ENCODE results near the gene C9orf72. TPM values are rescaled to one million over a fixed set of nuclear protein-coding genes. Genes with fewer than 3 reads are reported as not detected.

C9orf72 gene
- polyA plus RNA-seq, 1 donor (not counting 4 experiments of a cell fraction or from before 2014, with no cell fraction given), result 7.7 TPM

DNA sequence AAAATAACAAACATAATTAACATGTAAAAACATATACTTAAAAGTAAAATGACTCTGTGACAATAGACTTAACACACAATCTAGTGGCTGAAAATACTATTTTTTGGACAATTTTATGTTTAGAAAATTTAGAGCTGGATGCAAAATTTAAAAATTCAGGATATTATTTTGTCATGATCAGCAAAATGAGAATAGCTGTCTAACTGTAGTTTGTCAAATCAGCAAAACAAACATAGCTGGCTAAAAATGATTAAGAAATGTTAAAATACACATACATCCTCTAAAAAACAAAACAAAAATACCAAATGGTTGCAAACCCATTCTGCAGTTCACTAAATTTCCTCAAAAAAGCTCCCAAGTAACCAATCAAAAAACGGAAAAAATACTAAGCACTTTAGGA lies 18.6 kb downstream of the C9orf72 start:
- Histone ChIP-seq H3K9ac (ENCODE audit: control insufficient read depth, extremely low read depth, insufficient read depth, low read length) (no peak overlapping the region), H3K36me3 (ENCODE audit: control insufficient read depth in 2 of 2, extremely low read depth in 1 of 2, insufficient read depth in 2 of 2, low read length in 2 of 2) (no peaks in the 10 kb centered on the region), H3K4me3 (ENCODE audit: control insufficient read depth in 2 of 3, extremely low read depth in 1 of 3, insufficient read depth in 2 of 3, low read depth in 1 of 3, low read length in 3 of 3) (no peak overlapping the region), H3K4me1 (ENCODE audit: control insufficient read depth, extremely low read depth, insufficient read depth, low read length) (no peaks in the 10 kb centered on the region), H4K20me1 (ENCODE audit: control insufficient read depth, extremely low read depth, insufficient read depth, low read length) (no peaks in the 10 kb centered on the region), H2AFZ (ENCODE audit: control insufficient read depth, low read length) (no peak overlapping the region), H3K9me3 (ENCODE audit: control insufficient read depth, low read depth, low read length) (no peaks in the 10 kb centered on the region), H3K9me1 (ENCODE audit: control insufficient read depth, extremely low read depth, insufficient read depth, low read length) (no peaks in the 10 kb centered on the region), H3K27ac (ENCODE audit: control insufficient read depth, insufficient read depth, low read length) (no peak overlapping the region), H3K4me2 (ENCODE audit: control insufficient read depth, extremely low read depth, insufficient read depth, low read depth, low read length) (no peak overlapping the region), H3K27me3 (ENCODE audit: control insufficient read depth, extremely low read depth, insufficient read depth, low read length) (no peaks in the 10 kb centered on the region), H3K79me2 (ENCODE audit: control insufficient read depth, insufficient read depth, low read length) (no peaks in the 10 kb centered on the region)
- FAIRE-seq (no peak), DNase-seq (ENCODE audit: low read depth, low spot score) (no peak)
- dilution Hi-C loops (cut with MboI; ENCODE audit: extremely low pct_ligation_motif_present, low sequenced_read_pairs), result no loop called here
- no peak for TF ChIP-seq EZH2 (IDR thresholded peaks at IDR 0.05; ENCODE audit: low read length)

DNA sequence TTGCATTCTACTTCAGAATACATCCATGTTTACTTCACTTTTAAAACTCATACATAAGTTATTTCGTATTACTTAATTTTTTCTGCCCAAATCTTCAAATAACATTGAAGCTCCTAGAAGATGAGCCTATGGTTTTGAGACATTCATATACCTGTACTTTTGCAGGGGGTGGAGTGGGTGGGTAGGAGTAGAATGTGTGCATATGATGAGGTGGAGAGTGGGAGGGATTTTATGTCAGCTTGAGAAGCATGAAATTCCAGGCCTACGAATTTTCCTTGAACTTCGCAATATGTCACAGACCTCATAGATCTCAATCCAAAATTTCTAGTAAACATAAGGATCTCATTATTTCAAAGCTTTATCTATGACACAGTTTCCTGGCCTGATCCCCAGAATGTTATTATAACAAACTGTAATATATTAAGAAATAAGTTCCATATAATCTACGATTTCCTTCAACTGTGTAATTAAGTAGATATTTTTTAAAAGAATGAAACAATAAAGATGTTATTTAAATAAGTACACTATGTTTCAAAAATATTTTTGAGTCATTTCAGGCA lies 24.0 kb downstream of the C9orf72 start:
- Histone ChIP-seq H3K9me1 (ENCODE audit: control insufficient read depth, extremely low read depth, insufficient read depth, low read length) (no peaks in the 10 kb centered on the region), H4K20me1 (ENCODE audit: control insufficient read depth, extremely low read depth, insufficient read depth, low read length) (no peaks in the 10 kb centered on the region), H3K27me3 (ENCODE audit: control insufficient read depth, extremely low read depth, insufficient read depth, low read length) (no peaks in the 10 kb centered on the region), H3K9ac (ENCODE audit: control insufficient read depth, extremely low read depth, insufficient read depth, low read length) (no peak overlapping the region), H3K4me2 (ENCODE audit: control insufficient read depth, extremely low read depth, insufficient read depth, low read depth, low read length) (no peak overlapping the region), H3K27ac (ENCODE audit: control insufficient read depth, insufficient read depth, low read length) (no peak overlapping the region), H3K4me1 (ENCODE audit: control insufficient read depth, extremely low read depth, insufficient read depth, low read length) (peaks cover 5% of the 10 kb centered on the region), H3K4me3 (ENCODE audit: control insufficient read depth in 2 of 3, extremely low read depth in 1 of 3, insufficient read depth in 2 of 3, low read depth in 1 of 3, low read length in 3 of 3) (no peak overlapping the region), H3K9me3 (ENCODE audit: control insufficient read depth, low read depth, low read length) (no peaks in the 10 kb centered on the region), H2AFZ (ENCODE audit: control insufficient read depth, low read length) (no peak overlapping the region), H3K79me2 (ENCODE audit: control insufficient read depth, insufficient read depth, low read length) (no peaks in the 10 kb centered on the region), H3K36me3 (ENCODE audit: control insufficient read depth in 2 of 2, extremely low read depth in 1 of 2, insufficient read depth in 2 of 2, low read length in 2 of 2) (no peaks in the 10 kb centered on the region)
- FAIRE-seq (no peak), DNase-seq (ENCODE audit: low read depth, low spot score) (no peak)
- dilution Hi-C loops (cut with MboI; ENCODE audit: extremely low pct_ligation_motif_present, low sequenced_read_pairs), result loop anchor here (25.0 kb wide), 1 partner anchor 212 kb away; no protein-coding TSS in a partner anchor
- TF ChIP-seq EZH2 (IDR thresholded peaks at IDR 0.05; ENCODE audit: low read length), result no peak

DNA sequence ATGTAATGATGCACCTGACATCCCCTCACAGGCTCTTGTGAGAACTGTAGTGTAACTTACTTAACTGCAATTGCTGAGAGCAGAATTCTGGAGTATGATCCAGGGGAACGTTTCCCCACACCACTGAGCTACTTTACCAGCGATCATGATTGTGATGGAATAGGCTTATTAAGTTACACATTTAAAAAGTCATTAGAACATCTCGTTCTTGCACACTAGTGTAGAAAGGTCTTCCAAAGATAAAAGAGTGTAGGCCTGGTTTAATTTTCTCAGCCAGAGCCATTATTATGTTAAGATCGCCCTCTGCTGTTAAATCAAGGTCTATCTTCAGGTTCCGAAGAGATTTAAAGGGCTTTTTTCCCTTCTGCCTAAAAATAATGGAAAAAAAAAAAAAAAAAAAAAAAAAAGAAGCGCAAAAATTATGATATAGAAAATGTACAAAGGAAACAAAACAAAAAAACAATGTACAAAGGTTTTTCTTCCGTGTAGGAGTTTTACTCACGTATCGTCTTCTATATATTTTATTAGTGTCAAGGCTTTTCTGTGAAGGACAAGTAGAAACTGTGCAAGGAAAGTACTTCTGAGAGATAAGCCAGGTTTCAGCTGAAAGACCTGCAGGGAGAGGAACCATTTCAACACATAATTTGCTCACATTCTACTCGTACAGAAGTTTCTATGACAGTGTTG lies 25.1 kb downstream of the C9orf72 start:
- TF ChIP-seq EZH2 (IDR thresholded peaks at IDR 0.05; ENCODE audit: low read length), result no peak
- TF ChIP-seq, protein P1, sequence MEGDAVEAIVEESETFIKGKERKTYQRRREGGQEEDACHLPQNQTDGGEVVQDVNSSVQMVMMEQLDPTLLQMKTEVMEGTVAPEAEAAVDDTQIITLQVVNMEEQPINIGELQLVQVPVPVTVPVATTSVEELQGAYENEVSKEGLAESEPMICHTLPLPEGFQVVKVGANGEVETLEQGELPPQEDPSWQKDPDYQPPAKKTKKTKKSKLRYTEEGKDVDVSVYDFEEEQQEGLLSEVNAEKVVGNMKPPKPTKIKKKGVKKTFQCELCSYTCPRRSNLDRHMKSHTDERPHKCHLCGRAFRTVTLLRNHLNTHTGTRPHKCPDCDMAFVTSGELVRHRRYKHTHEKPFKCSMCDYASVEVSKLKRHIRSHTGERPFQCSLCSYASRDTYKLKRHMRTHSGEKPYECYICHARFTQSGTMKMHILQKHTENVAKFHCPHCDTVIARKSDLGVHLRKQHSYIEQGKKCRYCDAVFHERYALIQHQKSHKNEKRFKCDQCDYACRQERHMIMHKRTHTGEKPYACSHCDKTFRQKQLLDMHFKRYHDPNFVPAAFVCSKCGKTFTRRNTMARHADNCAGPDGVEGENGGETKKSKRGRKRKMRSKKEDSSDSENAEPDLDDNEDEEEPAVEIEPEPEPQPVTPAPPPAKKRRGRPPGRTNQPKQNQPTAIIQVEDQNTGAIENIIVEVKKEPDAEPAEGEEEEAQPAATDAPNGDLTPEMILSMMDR (optimal IDR thresholded peaks at IDR 0.05 in 1 of 3, IDR thresholded peaks at IDR 0.05 in 1 of 3, conservative IDR thresholded peaks at IDR 0.05 in 1 of 3; ENCODE audit: extremely low read depth in 1 of 3, insufficient read depth in 2 of 3, low read length in 3 of 3), result peak in 2 of 3 experiments; percentile 29 to 37
- FAIRE-seq (peak; percentile 78), DNase-seq (ENCODE audit: low read depth, low spot score) (no peak)
- Histone ChIP-seq H3K27ac (ENCODE audit: control insufficient read depth, insufficient read depth, low read length) (no peak overlapping the region), H3K9ac (ENCODE audit: control insufficient read depth, extremely low read depth, insufficient read depth, low read length) (no peak overlapping the region), H3K9me3 (ENCODE audit: control insufficient read depth, low read depth, low read length) (no peaks in the 10 kb centered on the region), H3K4me1 (ENCODE audit: control insufficient read depth, extremely low read depth, insufficient read depth, low read length) (peaks cover 5% of the 10 kb centered on the region), H3K36me3 (ENCODE audit: control insufficient read depth in 2 of 2, extremely low read depth in 1 of 2, insufficient read depth in 2 of 2, low read length in 2 of 2) (no peaks in the 10 kb centered on the region), H3K4me2 (ENCODE audit: control insufficient read depth, extremely low read depth, insufficient read depth, low read depth, low read length) (no peak overlapping the region), H3K27me3 (ENCODE audit: control insufficient read depth, extremely low read depth, insufficient read depth, low read length) (no peaks in the 10 kb centered on the region), H2AFZ (ENCODE audit: control insufficient read depth, low read length) (no peak overlapping the region), H3K79me2 (ENCODE audit: control insufficient read depth, insufficient read depth, low read length) (no peaks in the 10 kb centered on the region), H4K20me1 (ENCODE audit: control insufficient read depth, extremely low read depth, insufficient read depth, low read length) (no peaks in the 10 kb centered on the region), H3K9me1 (ENCODE audit: control insufficient read depth, extremely low read depth, insufficient read depth, low read length) (no peaks in the 10 kb centered on the region), H3K4me3 (ENCODE audit: control insufficient read depth in 2 of 3, extremely low read depth in 1 of 3, insufficient read depth in 2 of 3, low read depth in 1 of 3, low read length in 3 of 3) (no peak overlapping the region)
- dilution Hi-C loops (cut with MboI; ENCODE audit: extremely low pct_ligation_motif_present, low sequenced_read_pairs), result loop anchor here (25.0 kb wide), 1 partner anchor 211 kb away; no protein-coding TSS in a partner anchor
